SK-N-SH treated with all-trans-retinoic acid at 6 μM for 48 hours (cell line): ENCODE data around the gene FAM98C.

Experiments used
- ATAC-seq: fragments of 200-7000 bp; cut with Tn5 transposase; 3 replicates; pipeline ENCODE4 v1.9.1; 2020; ENCODE audit warnings: mild to moderate bottlenecking, moderate library complexity
- ARNTL ChIP-seq: fragments of 450-650 bp; formaldehyde crosslinking; IDR thresholded peaks from 2 replicates; pipeline ENCODE4 v1.5.0; 2020; ENCODE audit warnings: low read depth, mild to moderate bottlenecking, moderate library complexity, borderline replicate concordance
- CSDC2 ChIP-seq: fragments of 250-450 bp; sonication (Bioruptor Pico); IDR thresholded peaks from 2 replicates; pipeline ENCODE4 v1.5.0; 2020; ENCODE audit warnings: mild to moderate bottlenecking, moderate library complexity
- ESRRG ChIP-seq: fragments of 250-450 bp; sonication (Bioruptor Pico); IDR thresholded peaks from 2 replicates; pipeline ENCODE4 v1.6.1; 2021; ENCODE audit warnings: mild to moderate bottlenecking
- GLIS3 ChIP-seq: fragments of 250-450 bp; sonication (Bioruptor Pico); IDR thresholded peaks from 2 replicates; pipeline ENCODE4 v1.5.0; 2020; ENCODE audit warnings: mild to moderate bottlenecking, moderate library complexity
- ISL1 ChIP-seq: fragments of 250-450 bp; sonication (Bioruptor Pico); IDR thresholded peaks from 2 replicates; pipeline ENCODE4 v2.1.2; 2022; ENCODE audit warnings: mild to moderate bottlenecking, moderate library complexity
- OSR1 ChIP-seq: fragments of 250-450 bp; sonication (Bioruptor Pico); IDR thresholded peaks from 2 replicates; pipeline ENCODE4 v1.8.0; 2022; ENCODE audit warnings: moderate library complexity, mild to moderate bottlenecking, inconsistent platforms
- RARB ChIP-seq: fragments of 250-450 bp; sonication (Bioruptor Pico); IDR thresholded peaks from 2 replicates; pipeline ENCODE4 v1.8.0; 2021; ENCODE audit warnings: mild to moderate bottlenecking, moderate library complexity
- SNAI2 ChIP-seq: fragments of 250-450 bp; sonication (Bioruptor Pico); IDR thresholded peaks from 2 replicates; pipeline ENCODE4 v1.5.0; 2020; ENCODE audit warnings: mild to moderate bottlenecking, moderate library complexity
- TCF4 ChIP-seq: fragments of 250-450 bp; sonication (Bioruptor Pico); IDR thresholded peaks from 2 replicates; pipeline ENCODE4 v1.8.0; 2021; ENCODE audit warnings: mild to moderate bottlenecking, moderate library complexity, borderline replicate concordance
- TOX ChIP-seq: fragments of 250-450 bp; sonication (Bioruptor Pico); IDR thresholded peaks from 2 replicates; pipeline ENCODE4 v1.8.0; 2021; ENCODE audit warnings: mild to moderate bottlenecking, moderate library complexity, borderline replicate concordance
- ZC3H10 ChIP-seq: fragments of 250-450 bp; sonication (Bioruptor Pico); IDR thresholded peaks from 2 replicates; pipeline ENCODE4 v1.5.1; 2021; ENCODE audit warnings: mild to moderate bottlenecking, moderate library complexity
- ZFP3 ChIP-seq: fragments of 250-450 bp; sonication (Bioruptor Pico); IDR thresholded peaks from 2 replicates; pipeline ENCODE4 v1.5.0; 2020; ENCODE audit warnings: mild to moderate bottlenecking, moderate library complexity
- ZFP30 ChIP-seq: fragments of 450-650 bp; formaldehyde crosslinking; IDR thresholded peaks from 2 replicates; pipeline ENCODE4 v1.5.0; 2022; ENCODE audit warnings: mild to moderate bottlenecking, moderate library complexity
- ZNF565 ChIP-seq: fragments of 450-650 bp; formaldehyde crosslinking; conservative IDR thresholded peaks from 2 replicates; pipeline ENCODE4 v1.5.0; 2020; ENCODE audit warnings: low read depth, mild to moderate bottlenecking, moderate library complexity
- ZNF70 ChIP-seq: fragments of 450-650 bp; formaldehyde crosslinking; IDR thresholded peaks from 2 replicates; pipeline ENCODE4 v1.5.0; 2020; ENCODE audit warnings: mild to moderate bottlenecking, moderate library complexity
- ZNF8 ChIP-seq: fragments of 450-650 bp; formaldehyde crosslinking; IDR thresholded peaks from 2 replicates; pipeline ENCODE4 v1.5.0; 2020; ENCODE audit warnings: mild to moderate bottlenecking, moderate library complexity
- TF ChIP-seq, protein P1 (sequence below): fragments of 250-450 bp; sonication (Bioruptor Pico); IDR thresholded peaks from 2 replicates; pipeline ENCODE4 v1.8.0; 2021; ENCODE audit warnings: low read depth, mild to moderate bottlenecking, moderate library complexity, borderline replicate concordance
- TF ChIP-seq, protein P2 (sequence below): fragments of 250-450 bp; sonication (Bioruptor Pico); IDR thresholded peaks from 2 replicates; pipeline ENCODE4 v1.8.0; 2020; ENCODE audit warnings: mild to moderate bottlenecking, moderate library complexity, borderline replicate concordance
- TF ChIP-seq, protein P3 (sequence below): fragments of 250-450 bp; sonication (Bioruptor Pico); IDR thresholded peaks from 2 replicates; pipeline ENCODE4 v1.5.1; 2021; ENCODE audit warnings: mild to moderate bottlenecking, moderate library complexity
- TF ChIP-seq, protein P4 (sequence below): fragments of 250-450 bp; sonication (Bioruptor Pico); IDR thresholded peaks from 2 replicates; pipeline ENCODE4 v1.5.1; 2020; ENCODE audit warnings: low read depth, mild to moderate bottlenecking, moderate library complexity

The FAM98C gene

DNA sequence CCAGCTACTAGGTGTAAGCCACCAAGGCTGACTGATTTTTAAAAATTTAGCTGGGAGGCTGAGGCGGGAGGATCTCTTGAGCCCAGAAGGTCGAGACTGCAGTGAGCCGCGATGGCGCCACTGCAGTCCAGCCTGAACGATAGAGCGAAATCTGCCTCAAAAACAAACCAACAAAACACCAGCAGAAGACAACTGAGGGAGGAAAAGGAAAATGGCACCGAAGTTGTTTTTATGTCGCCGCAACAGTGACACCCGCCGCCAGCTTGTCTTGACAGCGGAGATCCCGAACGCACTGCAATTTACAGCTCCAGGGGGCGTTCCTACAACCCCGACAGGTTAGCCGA lies 298 bp upstream of the FAM98C start:
- peak; percentile 18 for ATAC-seq
- TF ChIP-seq SNAI2 (CRISPR knock-in tag), result no peak
- TF ChIP-seq ESRRG (CRISPR knock-in tag), result no peak
- TF ChIP-seq, protein P1, sequence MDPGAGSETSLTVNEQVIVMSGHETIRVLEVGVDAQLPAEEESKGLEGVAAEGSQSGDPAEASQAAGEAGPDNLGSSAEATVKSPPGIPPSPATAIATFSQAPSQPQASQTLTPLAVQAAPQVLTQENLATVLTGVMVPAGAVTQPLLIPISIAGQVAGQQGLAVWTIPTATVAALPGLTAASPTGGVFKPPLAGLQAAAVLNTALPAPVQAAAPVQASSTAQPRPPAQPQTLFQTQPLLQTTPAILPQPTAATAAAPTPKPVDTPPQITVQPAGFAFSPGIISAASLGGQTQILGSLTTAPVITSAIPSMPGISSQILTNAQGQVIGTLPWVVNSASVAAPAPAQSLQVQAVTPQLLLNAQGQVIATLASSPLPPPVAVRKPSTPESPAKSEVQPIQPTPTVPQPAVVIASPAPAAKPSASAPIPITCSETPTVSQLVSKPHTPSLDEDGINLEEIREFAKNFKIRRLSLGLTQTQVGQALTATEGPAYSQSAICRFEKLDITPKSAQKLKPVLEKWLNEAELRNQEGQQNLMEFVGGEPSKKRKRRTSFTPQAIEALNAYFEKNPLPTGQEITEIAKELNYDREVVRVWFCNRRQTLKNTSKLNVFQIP (CRISPR knock-in tag), result no peak
- TF ChIP-seq, protein P2, sequence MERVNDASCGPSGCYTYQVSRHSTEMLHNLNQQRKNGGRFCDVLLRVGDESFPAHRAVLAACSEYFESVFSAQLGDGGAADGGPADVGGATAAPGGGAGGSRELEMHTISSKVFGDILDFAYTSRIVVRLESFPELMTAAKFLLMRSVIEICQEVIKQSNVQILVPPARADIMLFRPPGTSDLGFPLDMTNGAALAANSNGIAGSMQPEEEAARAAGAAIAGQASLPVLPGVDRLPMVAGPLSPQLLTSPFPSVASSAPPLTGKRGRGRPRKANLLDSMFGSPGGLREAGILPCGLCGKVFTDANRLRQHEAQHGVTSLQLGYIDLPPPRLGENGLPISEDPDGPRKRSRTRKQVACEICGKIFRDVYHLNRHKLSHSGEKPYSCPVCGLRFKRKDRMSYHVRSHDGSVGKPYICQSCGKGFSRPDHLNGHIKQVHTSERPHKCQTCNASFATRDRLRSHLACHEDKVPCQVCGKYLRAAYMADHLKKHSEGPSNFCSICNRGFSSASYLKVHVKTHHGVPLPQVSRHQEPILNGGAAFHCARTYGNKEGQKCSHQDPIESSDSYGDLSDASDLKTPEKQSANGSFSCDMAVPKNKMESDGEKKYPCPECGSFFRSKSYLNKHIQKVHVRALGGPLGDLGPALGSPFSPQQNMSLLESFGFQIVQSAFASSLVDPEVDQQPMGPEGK (CRISPR knock-in tag), result no peak
- no peak for TF ChIP-seq ISL1
- no peak for TF ChIP-seq ZFP30 (CRISPR knock-in tag)
- TF ChIP-seq, protein P3, sequence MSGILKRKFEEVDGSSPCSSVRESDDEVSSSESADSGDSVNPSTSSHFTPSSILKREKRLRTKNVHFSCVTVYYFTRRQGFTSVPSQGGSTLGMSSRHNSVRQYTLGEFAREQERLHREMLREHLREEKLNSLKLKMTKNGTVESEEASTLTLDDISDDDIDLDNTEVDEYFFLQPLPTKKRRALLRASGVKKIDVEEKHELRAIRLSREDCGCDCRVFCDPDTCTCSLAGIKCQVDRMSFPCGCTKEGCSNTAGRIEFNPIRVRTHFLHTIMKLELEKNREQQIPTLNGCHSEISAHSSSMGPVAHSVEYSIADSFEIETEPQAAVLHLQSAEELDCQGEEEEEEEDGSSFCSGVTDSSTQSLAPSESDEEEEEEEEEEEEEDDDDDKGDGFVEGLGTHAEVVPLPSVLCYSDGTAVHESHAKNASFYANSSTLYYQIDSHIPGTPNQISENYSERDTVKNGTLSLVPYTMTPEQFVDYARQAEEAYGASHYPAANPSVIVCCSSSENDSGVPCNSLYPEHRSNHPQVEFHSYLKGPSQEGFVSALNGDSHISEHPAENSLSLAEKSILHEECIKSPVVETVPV, result no peak
- no peak for TF ChIP-seq TCF4 (CRISPR knock-in tag)
- TF ChIP-seq GLIS3, result no peak
- no peak for TF ChIP-seq ZNF70 (CRISPR knock-in tag)
- TF ChIP-seq ZC3H10, result no peak
- no peak for TF ChIP-seq ARNTL (CRISPR knock-in tag)
- TF ChIP-seq RARB (CRISPR knock-in tag), result no peak
- no peak for TF ChIP-seq TOX
- TF ChIP-seq ZNF8 (CRISPR knock-in tag), result no peak
- no peak for TF ChIP-seq CSDC2 (CRISPR knock-in tag)

DNA sequence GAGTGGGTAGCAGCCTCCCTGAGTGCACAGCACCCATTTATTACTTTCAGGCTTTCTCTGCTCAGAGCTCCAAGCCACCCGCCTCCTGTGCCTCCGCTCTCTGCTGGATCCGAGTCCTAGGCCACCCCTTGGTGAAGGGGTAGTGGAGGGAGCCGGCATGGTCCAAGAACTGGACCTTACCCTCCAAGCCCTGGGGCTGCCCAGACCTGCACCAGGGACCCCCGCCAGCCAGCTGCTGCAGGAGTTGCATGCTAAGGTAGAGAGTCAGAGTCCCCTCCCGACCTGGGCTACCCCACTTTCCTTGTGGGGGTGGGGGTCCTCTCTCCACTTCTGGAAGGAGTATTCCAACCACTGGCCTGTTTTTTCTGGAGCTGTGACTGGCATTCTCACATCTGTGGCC lies 2.0 kb downstream of the FAM98C start:
- TF ChIP-seq, protein P4, sequence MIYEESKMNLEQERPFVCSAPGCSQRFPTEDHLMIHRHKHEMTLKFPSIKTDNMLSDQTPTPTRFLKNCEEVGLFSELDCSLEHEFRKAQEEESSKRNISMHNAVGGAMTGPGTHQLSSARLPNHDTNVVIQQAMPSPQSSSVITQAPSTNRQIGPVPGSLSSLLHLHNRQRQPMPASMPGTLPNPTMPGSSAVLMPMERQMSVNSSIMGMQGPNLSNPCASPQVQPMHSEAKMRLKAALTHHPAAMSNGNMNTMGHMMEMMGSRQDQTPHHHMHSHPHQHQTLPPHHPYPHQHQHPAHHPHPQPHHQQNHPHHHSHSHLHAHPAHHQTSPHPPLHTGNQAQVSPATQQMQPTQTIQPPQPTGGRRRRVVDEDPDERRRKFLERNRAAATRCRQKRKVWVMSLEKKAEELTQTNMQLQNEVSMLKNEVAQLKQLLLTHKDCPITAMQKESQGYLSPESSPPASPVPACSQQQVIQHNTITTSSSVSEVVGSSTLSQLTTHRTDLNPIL (CRISPR knock-in tag), result no peak
- TF ChIP-seq, protein P2 (CRISPR knock-in tag), result no peak
- no peak for TF ChIP-seq ZFP3 (CRISPR knock-in tag)
- TF ChIP-seq CSDC2 (CRISPR knock-in tag), result no peak
- no peak for TF ChIP-seq GLIS3
- no peak for TF ChIP-seq TOX
- TF ChIP-seq, protein P1 (CRISPR knock-in tag), result no peak
- TF ChIP-seq ZC3H10, result no peak
- TF ChIP-seq ARNTL (CRISPR knock-in tag), result no peak
- TF ChIP-seq OSR1 (CRISPR knock-in tag), result no peak
- no peak for TF ChIP-seq ZNF565 (CRISPR knock-in tag)
- TF ChIP-seq, protein P3, result no peak
- TF ChIP-seq ESRRG (CRISPR knock-in tag), result no peak
- TF ChIP-seq RARB (CRISPR knock-in tag), result no peak
- no peak for TF ChIP-seq ISL1
- TF ChIP-seq TCF4 (CRISPR knock-in tag), result no peak
- TF ChIP-seq ZNF70 (CRISPR knock-in tag), result no peak
- no peak for TF ChIP-seq SNAI2 (CRISPR knock-in tag)
- ATAC-seq, result no peak
